Loucy (cell line): ENCODE data around the gene GRIN2D.

Experiments used
- H2AFZ ChIP-seq: fragments of 200-600 bp; sonication (generic); 2 replicates; pipeline ENCODE4 v1.6.0; 2016; ENCODE audit warnings: antibody characterized with exemption, mild to moderate bottlenecking, low read length, moderate library complexity
- H3F3A ChIP-seq: fragments of 200-600 bp; 2 replicates; pipeline ENCODE4 v1.6.0; 2016; ENCODE audit warnings: antibody characterized with exemption, low read depth, mild to moderate bottlenecking
- H3K27me3 ChIP-seq: fragments of 200-600 bp; sonication (generic); 2 replicates; pipeline ENCODE4 v1.6.1; 2014; ENCODE audit warnings: low read length, mild to moderate bottlenecking; ENCODE audit not compliant: insufficient read depth, poor library complexity, severe bottlenecking
- H3K36me3 ChIP-seq: fragments of 200-600 bp; sonication (generic); 2 replicates; pipeline ENCODE4 v1.6.1; 2016; ENCODE audit warnings: low read length; ENCODE audit not compliant: insufficient read depth
- H3K4me1 ChIP-seq: fragments of 200-600 bp; sonication (generic); 2 replicates; pipeline ENCODE4 v1.5.1; 2014; ENCODE audit warnings: low read length, mild to moderate bottlenecking; ENCODE audit not compliant: insufficient read depth, poor library complexity, severe bottlenecking
- H3K4me2 ChIP-seq: fragments of 200-600 bp; sonication (generic); 2 replicates; pipeline ENCODE4 v1.6.0; 2014; ENCODE audit warnings: antibody characterized with exemption, low read length, low read depth, mild to moderate bottlenecking; ENCODE audit not compliant: poor library complexity, severe bottlenecking
- H3K4me3 ChIP-seq: fragments of 200-600 bp; sonication (generic); 2 replicates; pipeline ENCODE4 v1.5.1; 2014; ENCODE audit warnings: low read length, mild to moderate bottlenecking, mixed read lengths; ENCODE audit not compliant: poor library complexity, severe bottlenecking
- H3K79me2 ChIP-seq: fragments of 200-600 bp; sonication (generic); 2 replicates; pipeline ENCODE4 v1.6.1; 2014; ENCODE audit warnings: low read length; ENCODE audit not compliant: insufficient read depth
- H3K9ac ChIP-seq: fragments of 200-600 bp; sonication (generic); 2 replicates; pipeline ENCODE4 v1.6.0; 2014; ENCODE audit warnings: mild to moderate bottlenecking, low read depth, low read length, moderate library complexity; ENCODE audit not compliant: poor library complexity, severe bottlenecking
- H3K9me2 ChIP-seq: fragments of 200-600 bp; sonication (generic); replicated peaks from 2 replicates; pipeline ENCODE4 v1.6.1; 2016; ENCODE audit warnings: low read depth, low read length, mixed read lengths
- H3K9me3 ChIP-seq: fragments of 200-600 bp; sonication (generic); 2 replicates; pipeline ENCODE4 v1.6.1; 2014; ENCODE audit warnings: mild to moderate bottlenecking, antibody characterized with exemption, low read length, low read depth; ENCODE audit not compliant: insufficient read depth
- H4K20me1 ChIP-seq: fragments of 200-600 bp; sonication (generic); 2 replicates; pipeline ENCODE4 v1.6.0; 2014; ENCODE audit warnings: antibody characterized with exemption, low read length, mild to moderate bottlenecking; ENCODE audit not compliant: insufficient read depth, poor library complexity, severe bottlenecking
- EZH2phosphoT487 ChIP-seq: fragments of 200-600 bp; IDR thresholded peaks from 2 replicates; pipeline ENCODE4 v1.6.1; 2018; ENCODE audit warnings: antibody characterized with exemption, mild to moderate bottlenecking, moderate library complexity, borderline replicate concordance
- TF ChIP-seq, protein P1 (sequence below): fragments of 200-600 bp; sonication (generic); conservative IDR thresholded peaks from 2 replicates; pipeline ENCODE4 v1.5.1; 2014; ENCODE audit warnings: mild to moderate bottlenecking, antibody characterized with exemption, low read length

GRIN2D gene

DNA sequence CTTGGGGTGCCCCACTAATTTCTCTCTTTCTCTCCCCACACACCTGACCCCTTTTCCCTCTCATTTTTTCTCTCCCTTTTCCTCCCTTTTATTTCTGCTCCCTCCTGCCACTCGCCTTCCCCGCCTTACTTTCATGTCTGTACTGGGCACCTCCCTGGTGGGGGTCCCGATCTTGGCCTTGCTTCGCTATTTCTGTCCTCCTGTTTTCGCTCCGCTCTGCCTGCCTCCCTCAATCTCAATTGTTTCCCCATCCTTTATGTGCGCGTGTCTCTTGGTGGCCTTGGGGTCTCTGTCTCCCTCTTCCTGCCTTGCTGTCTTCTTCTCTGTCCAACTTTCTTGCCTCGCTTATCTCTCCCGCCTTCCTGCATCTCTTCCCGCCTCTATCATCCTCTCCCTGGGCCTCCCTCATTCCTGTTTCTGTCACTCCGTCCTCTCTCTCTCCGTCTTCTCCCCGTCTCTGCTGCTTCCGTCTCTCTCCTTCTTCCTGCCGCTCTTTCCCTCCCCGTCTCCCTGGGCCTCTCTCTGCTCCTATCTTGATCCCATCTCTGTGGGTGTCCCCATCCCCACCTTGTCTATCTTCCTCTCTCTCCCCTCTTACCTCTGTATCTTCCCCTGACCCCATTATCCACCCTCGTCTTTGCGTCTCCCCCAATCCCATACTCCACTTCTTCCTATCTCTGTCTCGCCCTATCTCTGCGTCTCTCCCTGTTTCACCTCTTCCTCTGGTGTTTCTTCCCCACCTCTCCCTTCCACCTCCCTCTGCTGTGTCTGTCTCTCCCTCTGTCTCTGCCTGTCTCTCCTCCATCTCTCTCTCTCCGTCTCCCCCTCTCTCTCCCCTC, 4.0 kb downstream of the GRIN2D start:
- no peak for TF ChIP-seq EZH2phosphoT487
- TF ChIP-seq, protein P1, sequence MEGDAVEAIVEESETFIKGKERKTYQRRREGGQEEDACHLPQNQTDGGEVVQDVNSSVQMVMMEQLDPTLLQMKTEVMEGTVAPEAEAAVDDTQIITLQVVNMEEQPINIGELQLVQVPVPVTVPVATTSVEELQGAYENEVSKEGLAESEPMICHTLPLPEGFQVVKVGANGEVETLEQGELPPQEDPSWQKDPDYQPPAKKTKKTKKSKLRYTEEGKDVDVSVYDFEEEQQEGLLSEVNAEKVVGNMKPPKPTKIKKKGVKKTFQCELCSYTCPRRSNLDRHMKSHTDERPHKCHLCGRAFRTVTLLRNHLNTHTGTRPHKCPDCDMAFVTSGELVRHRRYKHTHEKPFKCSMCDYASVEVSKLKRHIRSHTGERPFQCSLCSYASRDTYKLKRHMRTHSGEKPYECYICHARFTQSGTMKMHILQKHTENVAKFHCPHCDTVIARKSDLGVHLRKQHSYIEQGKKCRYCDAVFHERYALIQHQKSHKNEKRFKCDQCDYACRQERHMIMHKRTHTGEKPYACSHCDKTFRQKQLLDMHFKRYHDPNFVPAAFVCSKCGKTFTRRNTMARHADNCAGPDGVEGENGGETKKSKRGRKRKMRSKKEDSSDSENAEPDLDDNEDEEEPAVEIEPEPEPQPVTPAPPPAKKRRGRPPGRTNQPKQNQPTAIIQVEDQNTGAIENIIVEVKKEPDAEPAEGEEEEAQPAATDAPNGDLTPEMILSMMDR: no peak

DNA sequence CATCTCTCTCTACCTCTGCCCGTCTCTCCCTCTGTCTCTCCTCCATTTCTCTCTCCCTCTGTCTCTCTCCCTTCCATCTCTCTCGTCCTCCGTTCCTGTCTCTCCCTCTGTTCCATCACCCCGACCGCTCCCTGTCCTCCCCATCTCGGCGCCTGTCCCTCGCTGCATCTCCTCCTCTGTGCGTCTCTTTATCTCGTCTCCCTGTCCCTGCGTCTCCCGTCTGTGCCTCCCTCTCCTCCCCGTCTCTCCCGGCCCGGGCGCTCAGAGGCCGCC, 4.6 kb downstream of the GRIN2D start:
- peaks cover 4% of the 10 kb centered on the region for H3K4me1 ChIP-seq
- H3K79me2 ChIP-seq: no peaks in the 10 kb centered on the region
- no peaks in the 10 kb centered on the region for H3K36me3 ChIP-seq
- TF ChIP-seq EZH2phosphoT487: no peak
- TF ChIP-seq, protein P1: no peak
- H3K9me2 ChIP-seq: no peaks in the 10 kb centered on the region
- H3K4me3 ChIP-seq: no peak overlapping the region
- H3F3A ChIP-seq: no peaks in the 10 kb centered on the region
- H2AFZ ChIP-seq: no peak overlapping the region
- H3K27me3 ChIP-seq: no peaks in the 10 kb centered on the region
- H3K4me2 ChIP-seq: no peak overlapping the region
- no peak overlapping the region for H3K9ac ChIP-seq
- no peaks in the 10 kb centered on the region for H4K20me1 ChIP-seq
- no peaks in the 10 kb centered on the region for H3K9me3 ChIP-seq

More for the DNA sequence above, 4.0 kb downstream of the GRIN2D start:
- no peaks in the 10 kb centered on the region for H3K79me2 ChIP-seq
- H3K9me3 ChIP-seq: no peaks in the 10 kb centered on the region
- H3K4me3 ChIP-seq: no peak overlapping the region
- no peaks in the 10 kb centered on the region for H4K20me1 ChIP-seq
- H3K36me3 ChIP-seq: no peaks in the 10 kb centered on the region
- H2AFZ ChIP-seq: no peak overlapping the region
- H3K4me2 ChIP-seq: no peak overlapping the region
- peaks cover 4% of the 10 kb centered on the region for H3K4me1 ChIP-seq
- H3F3A ChIP-seq: no peaks in the 10 kb centered on the region
- no peaks in the 10 kb centered on the region for H3K27me3 ChIP-seq
- H3K9me2 ChIP-seq: no peaks in the 10 kb centered on the region
- H3K9ac ChIP-seq: no peak overlapping the region

DNA sequence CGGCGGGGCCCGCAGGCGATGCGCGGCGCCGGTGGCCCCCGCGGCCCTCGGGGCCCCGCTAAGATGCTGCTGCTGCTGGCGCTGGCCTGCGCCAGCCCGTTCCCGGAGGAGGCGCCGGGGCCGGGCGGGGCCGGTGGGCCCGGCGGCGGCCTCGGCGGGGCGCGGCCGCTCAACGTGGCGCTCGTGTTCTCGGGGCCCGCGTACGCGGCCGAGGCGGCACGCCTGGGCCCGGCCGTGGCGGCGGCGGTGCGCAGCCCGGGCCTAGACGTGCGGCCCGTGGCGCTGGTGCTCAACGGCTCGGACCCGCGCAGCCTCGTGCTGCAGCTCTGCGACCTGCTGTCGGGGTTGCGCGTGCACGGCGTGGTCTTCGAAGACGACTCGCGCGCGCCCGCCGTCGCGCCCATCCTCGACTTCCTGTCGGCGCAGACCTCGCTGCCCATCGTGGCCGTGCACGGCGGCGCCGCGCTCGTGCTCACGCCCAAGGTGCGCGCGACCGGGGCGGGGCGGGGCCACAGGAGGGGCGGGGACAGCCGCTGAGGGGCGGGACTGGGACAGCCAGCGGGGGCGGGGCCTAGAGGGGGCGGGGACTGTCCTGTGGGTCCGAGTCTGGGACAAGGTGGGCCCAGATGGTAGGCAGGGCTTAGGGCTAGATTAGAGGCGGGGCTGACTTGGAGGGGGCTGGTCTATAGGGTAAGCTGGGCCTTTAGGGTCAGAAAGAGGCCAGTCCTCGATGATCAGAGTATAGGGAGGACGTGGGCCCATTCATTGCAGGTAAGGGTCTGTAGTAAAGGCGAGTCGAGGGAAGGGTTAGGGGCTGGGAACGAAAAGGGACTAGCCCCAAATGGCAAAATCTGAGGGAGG, 5.1 kb downstream of the GRIN2D start:
- H3K9ac ChIP-seq: no peak overlapping the region
- H3K9me2 ChIP-seq: no peaks in the 10 kb centered on the region
- H2AFZ ChIP-seq: no peak overlapping the region
- H3F3A ChIP-seq: no peaks in the 10 kb centered on the region
- H3K27me3 ChIP-seq: no peaks in the 10 kb centered on the region
- no peak overlapping the region for H3K4me2 ChIP-seq
- peaks cover 4% of the 10 kb centered on the region for H3K4me1 ChIP-seq
- no peaks in the 10 kb centered on the region for H3K79me2 ChIP-seq
- no peak overlapping the region for H3K4me3 ChIP-seq
- H3K9me3 ChIP-seq: no peaks in the 10 kb centered on the region
- no peaks in the 10 kb centered on the region for H4K20me1 ChIP-seq
- TF ChIP-seq, protein P1: no peak
- TF ChIP-seq EZH2phosphoT487: no peak
- no peaks in the 10 kb centered on the region for H3K36me3 ChIP-seq
